Cerebellar nuclear complex (tissue), 1 donor: Measurements from ENCODE around the gene GRM5.
"Not testable (repeated sequence)": the region's sequence is repeated elsewhere in the genome, so short reads cannot be mapped to it uniquely, and the experiment has no call there.

ENCODE experiments used
- DNase-seq, 2 experiments: peaks; one replicate each; lab custom pipeline; 2025; lab: John Stamatoyannopoulos, UW

Gene GRM5

GRCh38 chr11:89065651-89066201 lies at the start of gene GRM5:
Gene GRM5, minus strand, starts transcription at chr11:89065982. Its CDS starts 18,110 bp downstream, at chr11:89047872.
- not testable (repeated sequence) for DNase-seq

GRCh38 chr11:89097956-89098355 lies 32.2 kb upstream of the GRM5 start:
- not testable (repeated sequence) for DNase-seq

- not testable (repeated sequence) for DNase-seq
Measured at GRCh38 chr11:89093806-89094205, 28.0 kb upstream of the GRM5 start.

- DNase-seq, result not testable (repeated sequence)
Measured at GRCh38 chr11:89084951-89085350, 19.2 kb upstream of the GRM5 start.

- DNase-seq, result not testable (repeated sequence)
Measured at GRCh38 chr11:89070911-89071310, 5.1 kb upstream of the GRM5 start.

GRCh38 chr11:89067264-89067663 lies 1.5 kb upstream of the GRM5 start:
- DNase-seq, result no peak

- DNase-seq, result no peak
Measured at GRCh38 chr11:89065066-89065465, 716 bp downstream of the GRM5 start.

- DNase-seq, result not testable (repeated sequence)
Measured at GRCh38 chr11:89063481-89063951, 2.3 kb downstream of the GRM5 start.

GRCh38 chr11:89062771-89063298 lies 2.9 kb downstream of the GRM5 start:
- DNase-seq, result not testable (repeated sequence)

- not testable (repeated sequence) for DNase-seq
Measured at GRCh38 chr11:89061839-89062238, 3.9 kb downstream of the GRM5 start.

- not testable (repeated sequence) for DNase-seq
Measured at GRCh38 chr11:89057406-89057805, 8.4 kb downstream of the GRM5 start.

GRCh38 chr11:89052220-89052619 lies 13.6 kb downstream of the GRM5 start:
- no peak for DNase-seq

GRCh38 chr11:89047159-89047558 lies 18.6 kb downstream of the GRM5 start:
- not testable (repeated sequence) for DNase-seq

GRCh38 chr11:89043861-89044588 lies 21.8 kb downstream of the GRM5 start:
- not testable (repeated sequence) for DNase-seq

GRCh38 chr11:89029671-89030070 lies 36.1 kb downstream of the GRM5 start:
- not testable (repeated sequence) for DNase-seq

- DNase-seq, result no peak
Measured at GRCh38 chr11:89021339-89021738, 44.4 kb downstream of the GRM5 start.

- not testable (repeated sequence) for DNase-seq
Measured at GRCh38 chr11:89019827-89020547, 45.8 kb downstream of the GRM5 start.

- no peak for DNase-seq
Measured at GRCh38 chr11:89016214-89016613, 49.6 kb downstream of the GRM5 start.

- no peak for DNase-seq
Measured at GRCh38 chr11:89015614-89016013, 50.2 kb downstream of the GRM5 start.

- DNase-seq, result not testable (repeated sequence)
Measured at GRCh38 chr11:89000852-89001251, 64.9 kb downstream of the GRM5 start.

GRCh38 chr11:88979641-88980040 lies 86.1 kb downstream of the GRM5 start:
- no peak for DNase-seq

GRCh38 chr11:88978992-88979391 lies 86.8 kb downstream of the GRM5 start:
- DNase-seq, result not testable (repeated sequence)
